ENCODE results near the gene TPRG1L.

The TPRG1L gene

DNA sequence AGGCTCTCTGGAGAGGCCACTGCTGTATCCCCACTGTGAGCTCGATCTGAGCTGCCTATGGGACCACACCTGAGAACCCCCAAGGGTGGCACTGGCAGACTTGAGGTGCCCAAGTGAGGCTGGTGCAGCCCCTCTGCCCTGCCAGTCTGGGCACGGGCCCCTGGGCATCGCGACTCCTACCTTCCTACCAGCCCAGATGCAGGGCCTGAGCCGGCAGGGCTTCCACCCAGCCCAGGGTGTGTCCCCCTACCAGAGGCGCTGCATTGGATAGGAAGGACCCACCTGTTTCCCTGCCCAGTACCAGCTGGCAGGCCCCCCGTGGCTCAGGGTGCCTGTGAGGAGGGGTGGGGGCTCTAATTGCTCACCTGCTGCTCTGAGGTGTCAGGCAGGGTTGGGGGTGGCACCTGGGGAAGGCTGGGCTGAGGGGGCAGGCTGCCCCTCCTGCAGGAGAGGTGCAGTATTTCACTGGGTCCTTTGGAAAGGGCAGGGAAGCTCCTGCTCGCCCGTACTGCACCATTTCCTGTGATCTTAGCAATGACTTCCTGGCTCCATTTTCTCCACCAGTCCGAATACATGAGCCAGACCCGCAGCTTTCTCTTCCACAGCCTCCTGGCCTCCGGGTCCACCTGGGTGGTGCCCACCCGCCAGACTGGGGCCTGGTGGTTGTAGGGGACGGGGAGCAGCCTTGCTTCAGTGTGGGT lies 39.3 kb downstream of the TPRG1L start:
- no peak overlapping the region for H3K4me3 ChIP-seq (replicated peaks; ENCODE audit: low read depth, low read length)
- DNase-seq (ENCODE audit: extremely low read depth, low read depth) = no peak

DNA sequence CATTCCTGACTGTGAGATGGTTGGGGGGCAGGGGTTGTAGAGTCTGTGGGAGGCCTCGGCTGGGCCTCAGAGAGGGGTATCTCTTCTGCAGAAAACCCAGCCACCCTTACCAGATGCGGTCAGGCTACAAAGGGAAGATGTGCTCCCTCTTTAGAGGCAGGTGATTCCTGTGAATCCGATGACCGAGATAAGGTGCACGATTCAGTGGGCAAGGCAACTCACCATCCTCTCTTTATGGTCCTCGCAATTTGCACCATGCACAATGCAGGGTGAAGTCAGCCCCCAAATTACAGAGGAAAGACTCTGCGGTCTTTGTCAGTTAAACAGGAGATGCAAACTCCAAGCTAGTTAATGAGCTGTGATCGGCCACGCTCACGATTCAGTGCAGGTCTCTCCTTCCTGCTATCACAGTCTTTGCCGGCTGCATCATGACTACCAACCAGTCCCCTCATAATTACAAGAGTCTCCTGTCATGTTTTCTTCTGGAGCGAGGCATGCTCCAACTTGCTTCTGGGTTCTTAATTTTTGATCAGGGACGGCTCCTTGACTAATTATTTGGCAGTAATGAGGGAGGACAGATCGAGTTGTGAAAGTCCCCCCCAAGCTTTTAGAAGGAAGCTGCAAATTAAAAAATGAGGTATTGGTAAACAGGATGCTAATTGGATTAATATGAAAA lies 40.0 kb downstream of the TPRG1L start:
- DNase-seq (ENCODE audit: extremely low read depth, low read depth) = no peak
- TF ChIP-seq, protein P1, sequence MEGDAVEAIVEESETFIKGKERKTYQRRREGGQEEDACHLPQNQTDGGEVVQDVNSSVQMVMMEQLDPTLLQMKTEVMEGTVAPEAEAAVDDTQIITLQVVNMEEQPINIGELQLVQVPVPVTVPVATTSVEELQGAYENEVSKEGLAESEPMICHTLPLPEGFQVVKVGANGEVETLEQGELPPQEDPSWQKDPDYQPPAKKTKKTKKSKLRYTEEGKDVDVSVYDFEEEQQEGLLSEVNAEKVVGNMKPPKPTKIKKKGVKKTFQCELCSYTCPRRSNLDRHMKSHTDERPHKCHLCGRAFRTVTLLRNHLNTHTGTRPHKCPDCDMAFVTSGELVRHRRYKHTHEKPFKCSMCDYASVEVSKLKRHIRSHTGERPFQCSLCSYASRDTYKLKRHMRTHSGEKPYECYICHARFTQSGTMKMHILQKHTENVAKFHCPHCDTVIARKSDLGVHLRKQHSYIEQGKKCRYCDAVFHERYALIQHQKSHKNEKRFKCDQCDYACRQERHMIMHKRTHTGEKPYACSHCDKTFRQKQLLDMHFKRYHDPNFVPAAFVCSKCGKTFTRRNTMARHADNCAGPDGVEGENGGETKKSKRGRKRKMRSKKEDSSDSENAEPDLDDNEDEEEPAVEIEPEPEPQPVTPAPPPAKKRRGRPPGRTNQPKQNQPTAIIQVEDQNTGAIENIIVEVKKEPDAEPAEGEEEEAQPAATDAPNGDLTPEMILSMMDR (IDR thresholded peaks at IDR 0.05; ENCODE audit: low read depth, low read length, missing control alignments) = no peak
- H3K4me3 ChIP-seq (replicated peaks; ENCODE audit: low read depth, low read length) = no peak overlapping the region

More for the DNA sequence above, 39.3 kb downstream of the TPRG1L start:
- TF ChIP-seq, protein P1 (IDR thresholded peaks at IDR 0.05; ENCODE audit: low read depth, low read length, missing control alignments) = no peak

DNA sequence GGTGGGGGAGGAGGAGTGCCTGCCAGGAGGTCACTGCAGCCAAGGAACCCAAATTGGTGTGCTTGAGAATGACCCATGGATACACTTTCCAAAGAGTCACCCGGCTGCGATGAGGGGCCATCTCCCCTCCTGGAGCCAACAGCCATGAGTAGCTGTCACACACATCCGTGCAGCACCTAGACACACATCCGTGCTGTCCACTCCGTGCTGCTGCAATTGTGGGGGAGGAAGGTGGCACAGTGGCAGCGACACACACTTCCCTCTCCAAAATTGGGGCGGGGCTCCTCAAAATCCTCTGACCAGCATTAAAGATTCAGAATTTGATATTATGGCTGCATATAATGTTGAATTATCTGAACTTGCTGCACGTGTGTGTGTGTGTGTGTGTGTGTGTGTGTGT lies 43.3 kb downstream of the TPRG1L start:
- no peak for DNase-seq (ENCODE audit: extremely low read depth, low read depth)
- no peak overlapping the region for H3K4me3 ChIP-seq (replicated peaks; ENCODE audit: low read depth, low read length)
- TF ChIP-seq, protein P1 (IDR thresholded peaks at IDR 0.05; ENCODE audit: low read depth, low read length, missing control alignments) = no peak

DNA sequence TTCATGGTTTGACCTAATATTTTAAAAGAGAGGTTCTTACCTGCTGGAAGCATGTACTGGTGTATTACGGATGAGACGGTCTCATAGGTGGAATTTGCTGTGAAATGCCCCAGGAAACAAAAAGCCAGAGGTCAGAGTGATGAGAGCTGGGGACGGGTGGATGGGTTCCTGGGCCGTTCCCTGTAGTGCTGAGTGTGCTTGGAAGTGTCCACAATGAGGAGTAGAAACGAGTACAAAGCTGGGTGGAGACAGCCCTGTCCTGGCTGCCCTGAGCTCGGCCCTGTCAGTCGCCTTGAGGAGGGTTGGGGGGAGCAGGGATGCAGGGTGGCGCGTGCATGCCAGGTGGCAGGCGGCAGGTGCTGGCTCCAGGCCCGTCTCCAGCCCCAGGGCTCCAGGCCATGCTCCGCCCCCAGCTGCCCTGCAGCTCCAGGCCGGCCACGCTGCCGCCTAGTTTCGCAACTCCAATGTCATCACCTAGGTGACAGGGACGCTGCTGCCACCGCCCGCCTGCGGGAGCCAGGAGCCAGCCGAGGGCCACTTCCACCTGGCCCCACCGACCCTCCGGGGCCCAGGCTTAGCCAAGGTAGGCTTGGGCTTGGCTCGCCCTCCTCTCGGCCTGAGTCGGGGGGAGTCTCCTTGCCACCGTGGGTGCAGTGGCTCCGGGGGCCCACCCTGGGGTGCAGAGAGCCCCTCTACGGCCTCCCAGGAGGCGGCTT lies 43.9 kb downstream of the TPRG1L start:
- DNase-seq (ENCODE audit: extremely low read depth, low read depth) = no peak
- H3K4me3 ChIP-seq (replicated peaks; ENCODE audit: low read depth, low read length) = no peak overlapping the region
- TF ChIP-seq, protein P1 (IDR thresholded peaks at IDR 0.05; ENCODE audit: low read depth, low read length, missing control alignments) = no peak

DNA sequence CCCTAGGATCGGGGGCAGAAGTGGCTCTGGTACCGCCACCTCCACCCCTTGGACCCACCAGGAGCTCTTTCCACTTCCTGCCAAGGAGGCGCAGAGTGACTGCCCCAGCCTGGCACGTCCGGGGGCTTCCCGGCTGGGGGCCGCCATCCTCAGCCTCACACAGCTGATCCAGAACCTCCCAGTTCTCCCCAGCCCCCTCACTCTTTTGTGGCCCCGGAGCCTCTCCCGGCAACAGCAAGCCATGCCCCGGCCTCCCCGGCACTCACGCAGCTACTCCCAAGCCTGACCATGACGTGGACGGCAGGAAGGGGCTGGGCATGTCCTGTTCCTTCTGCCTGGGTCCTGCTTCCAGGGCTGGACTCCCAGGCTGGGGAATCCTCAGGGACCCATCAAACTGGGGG lies 44.6 kb downstream of the TPRG1L start:
- TF ChIP-seq, protein P1 (IDR thresholded peaks at IDR 0.05; ENCODE audit: low read depth, low read length, missing control alignments) = no peak
- no peak for DNase-seq (ENCODE audit: extremely low read depth, low read depth)
- H3K4me3 ChIP-seq (replicated peaks; ENCODE audit: low read depth, low read length) = no peak overlapping the region

DNA sequence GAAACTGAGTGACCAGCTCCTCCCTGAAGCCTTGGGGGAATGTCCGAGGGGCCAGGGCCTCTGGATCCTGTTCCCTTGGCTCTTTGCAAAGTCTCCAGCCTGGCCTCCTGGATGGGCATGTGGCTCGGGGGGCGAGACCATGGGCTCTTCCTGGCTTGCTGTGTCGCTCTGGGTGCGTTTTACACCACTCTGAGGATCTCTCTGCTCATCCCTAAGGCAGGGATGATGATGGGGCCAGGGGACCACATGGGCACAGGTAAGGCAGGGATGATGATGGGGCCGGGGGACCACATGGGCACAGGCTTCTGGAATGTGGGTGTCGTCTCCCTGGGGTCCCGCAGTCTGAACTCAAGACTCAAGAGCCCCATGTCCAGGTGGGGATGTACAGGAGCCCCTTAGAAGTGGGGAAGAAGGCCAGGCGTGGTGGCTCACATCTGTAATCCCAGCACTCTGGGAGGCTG lies 45.2 kb downstream of the TPRG1L start:
- TF ChIP-seq, protein P1 (IDR thresholded peaks at IDR 0.05; ENCODE audit: low read depth, low read length, missing control alignments) = no peak
- no peak overlapping the region for H3K4me3 ChIP-seq (replicated peaks; ENCODE audit: low read depth, low read length)
- no peak for DNase-seq (ENCODE audit: extremely low read depth, low read depth)

Data from HFF-Myc (cell line).